GM19351 (cell line): ENCODE data around the gene SDC3.

Experiments used
- ATAC-seq: cut with Tn5 transposase; IDR thresholded peaks from one replicate; pipeline ENCODE4 v1.9.1; 2021; ENCODE audit warnings: mild to moderate bottlenecking, moderate library complexity; ENCODE audit not compliant: unreplicated experiment

The SDC3 gene

GRCh38 chr1:30823969-30824735 is 84.4 kb downstream of the SDC3 start:
- peak; percentile 99 for ATAC-seq

GRCh38 chr1:30823627-30823968 is 85.0 kb downstream of the SDC3 start:
- no peak for ATAC-seq

- no peak for ATAC-seq
These were observed 85.5 kb downstream of the SDC3 start for GRCh38 chr1:30822966-30823581.

- ATAC-seq, result no peak
These were observed 86.6 kb downstream of the SDC3 start for GRCh38 chr1:30822006-30822405.

GRCh38 chr1:30820299-30820698 is 88.3 kb downstream of the SDC3 start:
- ATAC-seq, result no peak
